GOT3 (cell line): ENCODE results near the gene MED27.

Source experiments
- DNase-seq: peaks from one replicate; lab custom pipeline; 2025; ENCODE audit warnings: mixed read lengths; lab: John Stamatoyannopoulos, UW

The MED27 gene

DNA sequence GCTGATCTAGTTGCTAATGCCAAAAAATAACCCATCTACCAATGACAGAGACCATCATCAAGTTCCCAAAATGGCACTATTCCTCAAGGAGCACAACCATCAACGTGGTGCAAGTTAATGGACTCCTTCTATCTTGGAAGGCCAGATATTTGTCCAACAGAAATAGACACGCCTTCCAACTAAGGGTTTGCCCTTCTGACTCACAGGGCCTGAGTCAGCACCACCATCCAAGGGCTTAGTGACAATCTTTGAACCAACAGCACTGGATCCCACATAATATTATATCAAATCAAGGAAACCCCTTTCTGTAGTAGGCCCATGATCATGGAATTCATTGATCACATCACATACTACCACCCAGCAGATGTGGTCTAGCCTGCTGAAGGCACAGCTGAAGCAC lies 84.3 kb downstream of the MED27 start:
- no peak for DNase-seq

DNA sequence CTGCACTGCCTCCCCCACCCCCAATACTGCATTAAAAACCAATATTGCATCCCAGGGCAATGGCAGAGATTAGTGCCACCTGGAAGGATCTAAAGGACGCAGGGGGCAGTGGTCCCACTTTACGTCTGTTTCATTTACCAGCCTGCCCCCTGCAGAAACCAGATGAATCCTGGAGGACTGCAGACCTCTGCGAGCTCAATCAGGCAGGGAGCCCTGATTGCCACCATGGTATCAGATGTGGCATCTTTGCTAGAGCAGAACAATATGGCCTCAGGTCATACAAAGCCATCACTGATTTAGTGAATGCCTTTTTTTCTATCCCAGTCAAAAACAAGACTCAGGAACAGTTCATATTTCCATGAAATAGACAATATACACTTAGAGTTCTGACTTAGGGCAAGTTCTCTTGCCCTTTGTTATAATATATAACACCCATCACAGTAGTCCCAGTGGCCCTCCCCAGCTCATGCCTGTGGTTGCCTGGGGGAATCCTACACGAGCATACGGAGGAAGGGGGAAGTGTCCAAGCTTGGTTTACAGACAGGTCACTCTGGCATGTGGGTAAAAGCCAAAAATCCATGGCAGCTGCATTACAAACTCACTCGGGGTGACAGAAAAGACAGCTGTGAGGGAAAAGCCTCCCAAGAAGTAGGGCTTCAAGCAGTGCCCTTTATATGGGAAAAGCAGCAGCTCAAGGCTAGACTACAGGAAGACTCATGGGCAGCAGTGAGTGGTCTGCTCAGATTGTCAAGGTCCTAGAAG lies 85.1 kb downstream of the MED27 start:
- no peak for DNase-seq

DNA sequence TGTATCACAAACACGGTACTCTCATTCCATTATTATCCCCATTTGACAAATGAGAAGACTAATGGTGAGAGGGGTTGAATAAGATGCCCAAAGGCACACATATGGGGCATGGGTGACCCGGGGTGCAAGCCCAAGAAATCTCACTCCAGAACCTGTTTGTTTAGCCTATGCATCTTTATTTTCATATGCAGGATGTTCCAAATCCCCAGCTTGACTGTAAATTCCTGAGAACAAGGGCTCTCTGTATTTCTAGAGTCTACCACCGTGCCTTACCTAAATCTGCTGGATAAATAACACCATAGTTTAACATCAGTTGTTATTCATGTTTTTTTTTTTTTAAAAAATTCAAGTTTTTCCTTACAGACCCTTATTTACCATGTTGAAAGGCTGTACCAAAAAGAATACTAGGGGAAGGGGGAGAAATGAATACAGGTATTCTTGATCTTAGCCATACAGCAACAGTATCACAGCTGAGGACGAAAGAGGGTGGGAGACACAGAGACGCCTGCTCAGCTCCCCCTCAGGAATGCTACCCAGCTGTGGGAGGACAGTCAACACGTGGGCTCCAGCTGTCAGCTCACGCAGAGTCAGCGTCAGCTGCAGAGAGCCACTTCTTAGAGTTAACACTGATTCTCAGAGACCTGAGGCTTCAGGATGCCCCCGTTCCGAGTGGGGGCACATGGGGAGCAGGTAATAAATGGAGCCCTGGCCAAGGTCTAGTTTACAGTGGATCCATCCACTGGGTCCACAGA lies 86.6 kb downstream of the MED27 start:
- no peak for DNase-seq

DNA sequence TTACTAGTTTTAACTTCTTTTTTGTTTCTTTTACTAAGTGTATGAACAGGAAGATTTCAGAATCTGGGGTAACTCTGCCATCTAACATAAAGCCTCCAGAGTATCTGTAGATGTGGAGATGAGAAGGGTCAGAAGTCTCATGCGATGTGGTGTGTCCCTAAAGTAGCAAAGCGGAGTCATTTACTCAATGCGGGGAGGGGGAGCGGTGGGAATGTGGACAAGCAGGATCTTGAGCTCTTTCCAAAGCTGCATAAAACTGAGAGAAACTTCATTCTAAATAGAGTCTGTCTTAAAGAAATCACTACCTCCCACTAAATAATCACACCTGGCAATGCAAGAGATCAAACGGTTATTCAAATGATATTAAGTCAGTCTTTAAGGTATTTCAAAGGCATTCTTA lies 92.4 kb downstream of the MED27 start:
- no peak for DNase-seq

DNA sequence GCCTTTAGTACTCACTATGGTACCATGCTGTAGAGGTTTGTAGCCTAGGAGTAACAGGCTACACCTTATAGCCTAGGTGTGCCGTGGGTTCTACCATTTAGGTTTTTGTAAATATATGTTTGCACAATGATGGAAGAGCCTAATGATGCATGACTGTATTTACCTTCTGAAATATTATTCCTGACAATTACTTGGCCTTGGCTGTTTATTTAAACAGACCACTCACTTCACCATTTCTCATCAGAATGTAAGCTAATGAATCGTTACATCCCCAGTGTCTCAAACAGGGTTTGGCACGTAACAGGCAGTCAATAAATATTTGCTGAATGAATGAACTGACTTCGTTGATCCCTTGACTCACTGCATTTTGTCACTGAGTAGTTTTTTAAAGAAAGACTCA lies 93.1 kb downstream of the MED27 start:
- DNase-seq, result no peak

DNA sequence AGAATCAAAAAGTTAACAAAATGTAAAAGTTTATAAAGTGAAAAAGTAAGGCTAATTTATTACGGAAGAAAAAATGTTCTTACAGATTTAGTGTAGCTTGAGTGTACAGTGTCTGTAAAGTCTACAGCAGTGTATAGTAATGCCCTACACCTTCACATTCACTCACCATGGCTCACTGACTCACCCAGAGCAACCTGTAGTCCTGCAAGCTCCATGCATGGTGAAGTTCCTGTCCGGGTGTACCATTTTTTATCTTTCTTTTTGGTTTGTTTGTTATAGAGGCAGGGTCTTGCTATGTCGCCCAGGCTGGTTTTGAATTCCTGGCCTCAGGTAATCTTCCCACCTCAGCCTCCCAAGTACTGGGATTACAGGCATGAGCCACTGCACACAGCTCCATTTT lies 93.6 kb downstream of the MED27 start:
- no peak for DNase-seq

DNA sequence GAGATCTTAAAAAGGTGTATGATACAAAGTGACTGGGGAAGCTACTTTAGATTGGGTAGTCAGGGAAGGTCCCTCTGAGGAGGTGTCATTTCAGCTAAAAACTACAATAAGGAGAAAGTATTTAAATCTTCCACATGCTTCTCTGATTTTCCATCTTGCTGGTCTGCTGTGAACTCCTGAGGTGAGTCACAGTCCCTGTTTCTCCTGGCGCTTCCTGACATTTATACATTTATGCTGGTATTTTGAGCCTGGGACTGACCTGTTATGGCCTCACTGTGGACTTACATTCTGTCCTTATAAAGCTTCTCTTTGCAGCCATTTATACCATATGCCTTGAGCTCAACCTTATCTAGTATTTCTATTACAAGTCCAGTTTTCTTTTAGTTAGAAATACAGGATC lies 95.1 kb downstream of the MED27 start:
- no peak for DNase-seq

DNA sequence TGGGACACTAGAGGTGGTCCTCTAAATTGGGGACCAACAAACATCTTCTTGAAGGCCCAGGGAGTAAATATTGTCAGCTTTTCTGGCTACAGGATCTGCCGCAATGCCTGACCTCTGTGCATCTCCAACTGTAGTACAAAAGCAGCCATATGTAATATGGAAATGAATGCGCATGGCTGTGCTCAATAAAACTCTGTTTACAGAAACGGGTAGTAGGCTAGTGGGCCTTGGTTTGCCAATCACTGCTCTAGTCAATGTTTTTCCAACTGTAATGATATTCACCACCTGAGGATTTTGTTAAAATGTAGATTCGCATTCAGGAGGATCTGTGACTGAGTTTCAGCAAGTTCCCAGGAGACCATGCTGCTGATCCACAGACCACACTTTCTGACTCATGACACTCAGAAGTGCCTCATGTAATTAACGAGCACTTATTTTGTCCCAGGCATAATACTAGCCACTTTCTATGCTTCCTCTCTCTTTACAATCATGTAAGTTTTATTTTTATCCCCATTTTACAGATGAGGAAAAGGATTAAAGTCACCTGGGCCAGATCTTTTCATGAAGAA lies 96.9 kb downstream of the MED27 start:
- DNase-seq, result no peak

DNA sequence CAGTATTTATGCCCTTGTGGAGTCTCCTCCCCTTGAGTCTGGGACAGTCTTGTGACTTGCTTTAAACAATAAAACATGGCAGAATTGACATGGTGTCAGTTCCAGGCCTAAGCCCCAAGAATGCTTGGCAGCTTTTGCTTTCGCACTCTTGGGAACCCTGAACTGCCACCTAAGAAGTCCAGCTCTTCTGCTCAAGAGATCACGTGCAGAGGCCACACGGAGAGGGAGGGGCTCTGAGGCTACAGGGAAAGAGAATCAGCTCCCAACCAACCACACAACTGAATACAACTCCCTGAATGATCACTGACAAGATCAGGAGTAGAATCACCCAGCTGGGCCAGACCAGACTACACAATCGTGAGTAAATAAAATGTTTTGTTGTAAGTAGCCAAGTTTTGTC lies 97.6 kb downstream of the MED27 start:
- no peak for DNase-seq

DNA sequence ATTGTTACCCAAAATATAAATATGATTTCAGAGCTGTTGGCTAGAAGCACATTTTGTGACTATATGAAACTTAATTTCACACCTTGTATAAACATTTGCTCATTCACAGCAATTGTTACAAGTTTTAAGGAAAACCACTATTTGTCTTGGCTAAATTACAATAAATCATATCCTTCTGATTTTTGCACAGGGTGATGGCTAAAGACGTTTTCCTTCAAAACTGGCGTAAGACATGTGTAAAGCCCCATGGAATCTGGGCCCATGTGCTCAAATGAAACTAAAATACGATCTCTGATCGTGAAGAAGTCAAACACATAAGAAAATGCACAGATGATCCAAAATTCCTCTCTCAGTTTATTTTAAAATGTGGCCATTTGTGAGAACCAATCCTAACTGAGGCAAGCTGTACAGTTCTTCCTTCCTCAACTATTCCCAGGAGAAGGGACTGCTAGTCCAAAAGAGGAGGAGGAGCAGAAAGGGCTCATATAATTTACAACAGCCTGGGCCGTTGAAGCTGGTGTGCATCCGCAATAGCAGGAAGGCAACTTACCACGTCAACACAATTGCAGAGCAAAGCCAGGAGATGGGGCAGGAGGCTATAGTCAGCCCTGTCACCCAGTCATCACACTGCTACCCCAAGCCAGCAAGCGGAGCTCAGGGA lies 98.4 kb downstream of the MED27 start:
- DNase-seq, result no peak

DNA sequence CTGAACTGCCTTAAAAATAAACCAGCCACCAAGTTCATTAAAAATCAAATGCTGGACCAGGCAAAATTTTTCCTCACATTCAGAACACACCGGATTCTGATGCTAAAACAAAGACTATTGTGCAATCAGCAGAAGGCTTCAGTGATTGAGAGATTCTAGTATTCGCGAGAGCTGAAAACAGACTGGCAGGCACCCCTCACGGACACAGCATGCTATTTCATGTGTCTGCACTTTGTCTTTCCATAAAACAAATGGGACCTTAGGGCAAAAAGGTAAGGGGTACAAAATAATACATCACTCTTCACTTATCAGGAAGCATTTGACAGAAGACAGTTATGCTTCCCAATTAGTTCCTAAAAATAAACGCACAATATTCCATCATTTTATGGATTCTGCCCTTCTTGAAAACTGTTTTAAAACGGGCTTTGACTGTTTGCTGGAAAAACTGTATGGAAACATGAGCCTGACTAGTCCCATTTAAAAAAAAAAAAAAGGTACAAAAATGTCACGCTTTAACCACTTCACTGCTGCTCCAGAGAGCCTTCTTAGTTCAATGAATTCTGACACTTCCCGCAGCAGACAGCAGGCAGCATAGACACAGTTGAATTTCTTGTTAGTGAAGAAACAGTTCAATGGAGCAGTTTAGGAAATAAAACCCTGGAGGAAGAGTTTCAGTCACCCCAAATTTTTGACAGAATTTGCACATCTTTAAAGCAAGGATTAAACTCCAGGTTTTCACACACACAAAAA lies 99.2 kb downstream of the MED27 start:
- DNase-seq, result no peak

DNA sequence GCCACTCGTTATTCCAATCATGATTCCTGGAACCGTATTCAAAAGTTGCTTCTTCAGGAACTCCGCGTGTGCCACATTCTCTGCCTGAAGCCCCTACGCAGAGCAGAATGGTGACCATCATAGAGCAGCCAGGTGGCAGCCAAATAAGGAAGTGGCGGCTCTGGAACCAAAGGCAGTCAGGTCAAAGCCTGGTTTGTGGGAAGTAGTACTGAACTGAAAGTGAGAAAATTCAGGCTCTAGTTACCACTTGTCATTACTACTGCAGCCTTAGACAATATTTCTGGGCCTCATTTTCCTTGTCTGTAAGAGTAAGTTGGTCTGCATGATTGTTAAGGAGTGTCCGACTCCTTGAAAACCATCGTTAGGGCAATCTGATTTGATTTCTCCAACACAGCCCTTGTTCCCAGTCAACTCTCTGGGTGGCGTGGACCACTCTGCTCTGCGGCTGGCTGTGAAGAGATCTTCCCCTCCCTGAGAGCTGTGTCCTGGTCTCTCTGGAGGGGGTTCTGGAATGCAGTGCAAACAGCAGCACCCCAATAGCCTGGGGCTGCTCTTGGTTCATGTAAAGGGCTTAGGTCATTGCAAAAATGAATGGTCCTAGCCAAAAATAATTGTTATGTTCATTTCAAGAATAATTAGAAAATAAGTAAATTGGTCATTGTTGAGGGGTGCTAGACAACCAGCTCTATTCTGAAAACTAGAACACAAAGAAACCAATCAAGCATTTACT lies 102.4 kb downstream of the MED27 start:
- DNase-seq, result no peak

DNA sequence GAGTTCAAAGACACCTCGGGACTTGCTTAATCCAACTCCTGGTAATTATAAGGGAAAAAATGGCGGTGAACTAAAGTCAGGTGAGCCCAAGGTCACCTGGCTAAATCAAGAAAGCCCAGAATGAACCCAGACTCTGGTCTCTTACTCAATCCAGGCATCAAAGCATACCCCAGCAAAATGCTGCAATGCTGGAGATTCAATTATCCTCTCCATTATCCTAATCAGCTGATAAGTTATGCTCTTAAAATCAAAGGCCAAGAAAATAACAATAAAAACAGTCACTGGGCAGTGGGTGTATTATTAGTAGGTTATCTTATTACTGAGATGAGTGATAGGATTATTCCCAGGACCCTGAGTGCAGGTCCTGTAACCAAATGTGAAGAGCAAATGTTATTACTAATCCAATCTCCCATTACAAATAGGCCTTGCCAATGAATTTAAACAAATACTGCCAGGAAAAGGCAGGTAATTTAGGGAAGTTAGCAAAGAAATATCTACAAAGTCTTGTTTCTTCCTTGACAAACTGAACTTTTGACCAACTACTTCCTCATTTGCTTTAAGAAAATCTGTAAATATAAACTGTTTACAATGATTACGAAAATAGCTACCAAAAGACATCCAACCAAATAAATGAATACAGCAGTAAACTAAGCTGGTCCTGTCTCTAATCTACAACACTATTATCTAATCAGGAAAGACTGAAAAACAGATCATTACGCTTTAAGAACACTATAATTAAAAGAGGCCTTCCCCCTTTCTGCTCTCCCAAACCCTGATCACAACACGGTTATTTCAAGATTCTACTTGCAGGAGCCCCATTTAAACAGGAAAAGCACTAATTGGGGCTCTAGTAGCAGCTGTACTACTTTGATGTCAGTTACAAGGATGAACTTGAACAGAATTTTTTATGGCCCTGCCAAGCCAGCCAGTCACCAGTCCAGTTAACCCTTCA lies 103.2 kb downstream of the MED27 start:
- no peak for DNase-seq

DNA sequence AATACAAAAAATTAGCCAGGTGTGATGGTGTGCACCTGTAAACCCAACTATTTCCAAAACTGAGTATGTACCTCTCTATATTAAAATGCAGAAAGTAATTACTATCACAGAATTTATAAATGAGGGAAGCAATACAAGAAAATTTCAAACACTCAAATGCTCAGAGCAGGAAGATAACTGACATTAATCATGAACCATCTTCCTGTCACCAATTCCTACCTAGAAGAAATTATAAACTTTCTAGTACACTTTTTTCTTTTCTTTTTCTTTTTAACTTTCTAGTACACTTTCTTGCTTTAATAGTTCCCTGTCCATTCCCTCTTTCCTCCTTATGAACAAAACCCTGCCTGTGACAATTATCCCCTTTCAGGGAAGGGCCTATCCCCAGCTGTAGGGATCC lies 106.8 kb downstream of the MED27 start:
- DNase-seq, result no peak

DNA sequence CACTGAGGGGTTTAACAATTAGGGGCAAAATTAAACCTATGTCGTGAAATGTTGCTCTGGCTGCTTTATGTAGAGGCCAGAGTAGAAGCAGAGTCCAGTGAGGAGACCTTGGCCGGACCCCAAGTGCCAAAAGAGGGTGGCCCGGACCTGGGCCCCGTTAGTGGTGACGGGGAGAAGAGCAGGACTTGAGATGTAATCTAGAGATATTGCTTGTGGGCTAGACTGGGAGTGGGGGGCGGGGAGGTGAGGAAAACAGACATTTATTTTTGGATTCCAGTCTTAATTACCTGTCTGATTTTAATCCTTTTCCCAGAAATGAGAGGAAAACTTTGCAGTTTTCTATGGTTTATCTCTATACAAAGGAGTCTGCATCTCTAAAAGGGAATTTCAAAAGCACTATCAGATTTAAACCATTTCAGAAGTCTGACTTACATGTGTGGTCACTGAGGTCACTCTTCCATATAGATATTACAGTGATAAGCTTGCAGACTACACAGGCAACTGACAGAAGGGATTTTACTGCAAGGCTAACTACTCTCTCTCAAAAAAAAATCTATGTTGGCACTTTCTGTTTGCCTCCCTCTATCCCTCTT lies 108.1 kb downstream of the MED27 start:
- DNase-seq, result no peak

DNA sequence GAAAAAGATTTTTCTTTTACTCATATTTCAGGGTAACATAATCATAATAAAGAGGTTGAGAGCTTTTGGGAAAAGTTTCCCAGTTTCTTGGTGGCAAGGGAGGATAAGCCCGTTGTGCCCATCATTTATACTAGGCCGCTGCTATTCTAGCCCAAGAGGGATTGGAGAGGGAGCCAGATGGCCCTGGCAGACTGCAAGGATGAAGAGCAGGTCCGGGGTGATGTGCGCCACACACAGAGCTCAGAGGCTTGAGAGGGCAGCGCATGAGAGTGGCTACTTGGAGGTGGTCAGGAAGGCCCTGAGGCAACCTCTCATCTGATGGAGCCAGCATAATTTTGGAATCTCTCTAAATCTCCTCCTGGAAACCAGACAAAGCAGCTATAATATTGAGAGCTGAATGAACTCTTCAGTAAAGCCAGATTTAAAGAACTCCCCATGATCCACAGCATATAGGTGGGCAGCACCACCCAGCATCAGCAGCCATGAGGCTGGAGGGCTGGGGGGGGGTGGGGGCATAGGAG lies 110.1 kb downstream of the MED27 start:
- DNase-seq, result no peak

DNA sequence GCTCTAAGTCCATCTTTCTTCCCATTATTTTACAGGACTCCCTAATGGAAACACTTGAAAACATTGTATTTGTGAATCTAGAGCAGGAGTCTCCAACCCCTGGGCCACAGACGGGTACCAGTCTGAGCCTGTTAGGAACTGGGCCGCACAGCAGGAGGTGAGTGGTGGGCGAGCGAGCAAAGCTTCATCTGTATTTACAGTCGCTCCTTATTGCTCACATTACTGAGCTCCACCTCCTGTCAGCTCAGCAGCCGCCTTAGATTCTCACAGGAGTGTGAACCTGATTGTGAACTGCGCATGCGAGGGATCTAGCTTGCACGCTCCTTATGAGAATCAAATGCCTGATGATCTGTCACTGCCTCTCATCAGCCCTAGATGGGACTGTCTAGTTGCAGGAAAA lies 111.0 kb downstream of the MED27 start:
- DNase-seq, result no peak

DNA sequence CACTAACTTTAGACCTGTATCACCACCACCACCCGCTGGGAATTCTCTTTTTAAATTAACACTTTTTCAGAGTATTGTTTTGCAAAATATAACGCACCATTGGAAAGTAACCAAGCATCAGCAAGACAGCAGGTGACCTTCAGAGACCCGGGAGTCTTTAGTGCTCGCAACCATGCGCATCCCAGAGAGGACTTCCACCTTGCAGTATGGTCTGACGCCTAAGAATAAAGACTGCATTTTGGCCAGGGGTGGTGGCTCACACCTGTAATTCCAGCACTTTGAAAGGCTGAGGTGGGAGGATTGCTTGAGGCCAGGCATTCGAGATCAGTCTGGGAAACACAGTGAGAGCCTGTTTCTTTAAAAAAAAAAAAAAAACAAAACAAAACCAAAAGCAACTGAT lies 113.8 kb downstream of the MED27 start:
- DNase-seq, result no peak

DNA sequence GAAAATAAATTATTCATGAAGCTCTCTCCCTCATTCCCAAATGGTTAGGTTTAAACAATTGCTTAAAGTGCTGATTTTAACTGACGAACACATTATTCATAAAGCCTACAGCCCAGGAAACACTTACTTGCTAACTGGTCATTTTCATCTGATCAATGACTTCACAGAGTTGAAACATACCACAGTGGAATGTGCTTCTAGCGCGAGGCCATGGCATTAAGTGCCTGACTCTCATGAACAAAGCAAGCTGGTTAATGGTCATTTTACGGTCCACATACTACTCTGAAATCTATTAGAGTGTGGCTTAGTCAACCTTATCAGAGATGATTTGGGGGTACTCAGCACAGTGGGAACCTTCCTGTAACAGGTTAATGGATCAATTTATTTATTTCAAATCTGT lies 114.6 kb downstream of the MED27 start:
- no peak for DNase-seq
